ENCODE results near the gene METRNL.

Gene METRNL

DNA sequence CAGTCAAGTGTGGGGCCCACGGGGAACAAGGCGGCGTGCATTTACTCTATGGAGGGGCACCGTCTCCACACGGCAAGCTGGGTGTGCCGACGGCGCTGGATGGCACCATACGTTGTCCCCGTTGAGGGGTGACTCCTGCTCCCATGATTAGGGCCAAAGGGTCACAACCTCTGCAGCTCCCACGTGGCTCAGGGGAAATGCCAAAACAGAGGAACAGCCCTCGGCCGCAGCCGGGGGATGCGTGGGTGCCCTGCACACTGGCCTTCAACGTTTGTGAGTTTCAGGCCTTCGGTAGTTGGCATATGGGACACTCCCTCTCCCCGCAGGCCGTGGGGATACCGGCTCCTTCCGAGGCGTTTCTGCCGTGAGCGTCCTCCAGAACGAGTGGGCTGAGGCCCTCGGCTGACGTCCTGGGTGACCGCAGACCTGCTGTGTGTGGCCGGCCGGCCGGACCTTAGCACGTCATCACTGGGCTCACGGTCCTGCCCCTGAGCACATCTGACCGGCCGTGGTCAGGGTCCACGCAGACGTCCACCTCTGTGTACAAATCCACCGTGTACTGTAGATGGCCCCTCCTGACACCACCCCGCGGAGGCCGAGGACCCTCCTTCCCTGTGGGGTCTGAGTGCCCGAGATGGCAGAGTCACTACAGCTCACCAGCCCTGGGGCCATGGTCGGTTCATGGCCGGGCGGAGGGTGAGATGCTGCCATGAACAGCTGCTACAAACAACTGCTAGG, 4.8 kb upstream of the METRNL start:
- Histone ChIP-seq H3K4me3 (IDR thresholded peaks at IDR 0.05; ENCODE audit: insufficient read depth, low read depth, low read length) (no peak overlapping the region), H3K27ac (no peak overlapping the region), H3K27me3 (ENCODE audit: insufficient read depth, low read depth) (peaks cover 80% of the 10 kb centered on the region), H3K4me1 (ENCODE audit: low read depth, poor library complexity, severe bottlenecking) (no peaks in the 10 kb centered on the region), H4K20me1 (ENCODE audit: insufficient read depth) (no peaks in the 10 kb centered on the region), H3K36me3 (ENCODE audit: insufficient read depth) (no peaks in the 10 kb centered on the region), H3K79me2 (ENCODE audit: insufficient read depth, low read depth) (no peaks in the 10 kb centered on the region), H2AFZ (ENCODE audit: low read depth) (no peak overlapping the region), H3K4me2 (no peak overlapping the region), H3K9ac (no peak overlapping the region)
- TF ChIP-seq, protein P1, sequence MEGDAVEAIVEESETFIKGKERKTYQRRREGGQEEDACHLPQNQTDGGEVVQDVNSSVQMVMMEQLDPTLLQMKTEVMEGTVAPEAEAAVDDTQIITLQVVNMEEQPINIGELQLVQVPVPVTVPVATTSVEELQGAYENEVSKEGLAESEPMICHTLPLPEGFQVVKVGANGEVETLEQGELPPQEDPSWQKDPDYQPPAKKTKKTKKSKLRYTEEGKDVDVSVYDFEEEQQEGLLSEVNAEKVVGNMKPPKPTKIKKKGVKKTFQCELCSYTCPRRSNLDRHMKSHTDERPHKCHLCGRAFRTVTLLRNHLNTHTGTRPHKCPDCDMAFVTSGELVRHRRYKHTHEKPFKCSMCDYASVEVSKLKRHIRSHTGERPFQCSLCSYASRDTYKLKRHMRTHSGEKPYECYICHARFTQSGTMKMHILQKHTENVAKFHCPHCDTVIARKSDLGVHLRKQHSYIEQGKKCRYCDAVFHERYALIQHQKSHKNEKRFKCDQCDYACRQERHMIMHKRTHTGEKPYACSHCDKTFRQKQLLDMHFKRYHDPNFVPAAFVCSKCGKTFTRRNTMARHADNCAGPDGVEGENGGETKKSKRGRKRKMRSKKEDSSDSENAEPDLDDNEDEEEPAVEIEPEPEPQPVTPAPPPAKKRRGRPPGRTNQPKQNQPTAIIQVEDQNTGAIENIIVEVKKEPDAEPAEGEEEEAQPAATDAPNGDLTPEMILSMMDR (conservative IDR thresholded peaks at IDR 0.05; ENCODE audit: low read depth, low read length): no peak

DNA sequence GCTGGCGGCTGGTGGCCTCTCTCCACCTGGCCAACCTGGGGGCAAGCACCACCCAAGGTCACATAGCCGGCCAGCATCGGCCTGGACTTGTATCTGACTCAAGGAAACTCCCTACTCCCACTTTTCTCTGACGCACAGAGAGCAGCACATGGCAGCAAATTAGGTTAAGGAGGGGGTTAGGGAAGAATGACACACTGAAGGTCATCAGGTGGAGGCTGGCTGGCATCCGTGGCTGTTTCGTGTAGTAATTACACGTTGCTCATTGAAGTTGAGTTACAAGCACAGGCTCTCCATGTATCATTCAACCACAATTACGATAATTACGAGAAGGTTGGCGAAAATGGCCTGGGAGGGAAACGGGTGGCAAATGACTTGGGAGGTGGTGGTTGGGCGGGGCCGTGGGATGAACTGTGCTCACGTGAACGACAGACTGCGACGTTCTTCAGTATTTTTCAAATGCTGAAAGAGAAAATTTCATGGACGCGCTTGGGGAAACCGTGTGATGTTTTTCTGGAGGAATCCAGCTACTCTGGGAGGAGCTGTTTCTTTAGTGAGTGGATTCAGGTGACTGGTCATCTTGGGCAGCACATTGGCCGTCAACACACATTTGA, 4.0 kb upstream of the METRNL start:
- Histone ChIP-seq H4K20me1 (ENCODE audit: insufficient read depth) (no peaks in the 10 kb centered on the region), H3K36me3 (ENCODE audit: insufficient read depth) (no peaks in the 10 kb centered on the region), H3K4me2 (no peak overlapping the region), H3K9ac (no peak overlapping the region), H3K27ac (no peak overlapping the region), H3K79me2 (ENCODE audit: insufficient read depth, low read depth) (no peaks in the 10 kb centered on the region), H3K4me1 (ENCODE audit: low read depth, poor library complexity, severe bottlenecking) (no peaks in the 10 kb centered on the region), H2AFZ (ENCODE audit: low read depth) (no peak overlapping the region), H3K4me3 (IDR thresholded peaks at IDR 0.05; ENCODE audit: insufficient read depth, low read depth, low read length) (no peak overlapping the region), H3K27me3 (ENCODE audit: insufficient read depth, low read depth) (peaks cover 75% of the 10 kb centered on the region)
- TF ChIP-seq, protein P1 (conservative IDR thresholded peaks at IDR 0.05; ENCODE audit: low read depth, low read length): no peak

DNA sequence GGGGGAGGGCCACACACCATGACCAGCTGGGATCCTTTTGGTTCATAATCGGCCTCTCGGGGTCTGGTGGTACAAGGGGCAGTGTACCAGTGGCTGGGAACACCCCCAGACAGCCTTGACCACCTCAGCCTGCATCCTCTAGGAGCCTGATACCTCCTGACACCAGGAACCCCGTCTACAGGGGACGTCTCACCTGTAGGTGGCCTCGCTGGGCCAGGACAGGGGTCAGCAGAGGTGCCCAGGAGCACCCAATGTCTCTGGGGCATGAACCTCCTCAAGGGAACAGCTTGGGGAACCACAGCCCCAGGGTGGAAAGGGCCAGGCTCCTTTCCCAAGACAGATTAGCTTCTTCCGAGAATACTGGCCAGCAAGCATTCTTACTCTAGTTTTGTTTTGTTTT, 2.5 kb upstream of the METRNL start:
- H3K4me3 ChIP-seq (IDR thresholded peaks at IDR 0.05; ENCODE audit: insufficient read depth, low read depth, low read length): no peak overlapping the region
- no peak overlapping the region for H2AFZ ChIP-seq (ENCODE audit: low read depth)
- H4K20me1 ChIP-seq (ENCODE audit: insufficient read depth): no peaks in the 10 kb centered on the region
- TF ChIP-seq, protein P1 (conservative IDR thresholded peaks at IDR 0.05; ENCODE audit: low read depth, low read length): no peak
- H3K4me2 ChIP-seq: no peak overlapping the region
- H3K9ac ChIP-seq: no peak overlapping the region
- no peaks in the 10 kb centered on the region for H3K4me1 ChIP-seq (ENCODE audit: low read depth, poor library complexity, severe bottlenecking)
- no peaks in the 10 kb centered on the region for H3K36me3 ChIP-seq (ENCODE audit: insufficient read depth)
- H3K79me2 ChIP-seq (ENCODE audit: insufficient read depth, low read depth): no peaks in the 10 kb centered on the region
- H3K27me3 ChIP-seq (ENCODE audit: insufficient read depth, low read depth): peaks cover 71% of the 10 kb centered on the region
- no peak overlapping the region for H3K27ac ChIP-seq

DNA sequence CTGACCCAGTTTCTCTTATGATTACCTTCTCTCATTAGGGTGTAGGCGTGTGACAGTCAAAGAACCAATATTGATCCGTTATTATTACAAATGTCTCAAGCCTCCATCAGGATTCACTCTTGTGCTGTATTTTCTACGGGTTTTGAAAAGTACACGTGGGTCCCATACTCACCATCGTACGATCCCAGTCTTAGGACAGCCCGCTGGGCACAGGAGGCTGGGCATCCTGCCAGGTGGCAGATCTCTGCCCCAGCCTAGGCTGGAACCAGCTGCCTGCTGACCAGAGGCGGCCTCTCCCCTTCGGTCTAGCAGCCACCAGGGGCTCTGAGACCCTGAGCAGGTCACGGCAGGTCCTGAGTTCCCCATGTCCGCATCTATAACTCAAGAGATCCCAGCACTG, 2.0 kb upstream of the METRNL start:
- no peak overlapping the region for H2AFZ ChIP-seq (ENCODE audit: low read depth)
- no peak overlapping the region for H3K4me2 ChIP-seq
- no peak overlapping the region for H3K9ac ChIP-seq
- H3K27ac ChIP-seq: no peak overlapping the region
- no peak overlapping the region for H3K4me3 ChIP-seq (IDR thresholded peaks at IDR 0.05; ENCODE audit: insufficient read depth, low read depth, low read length)
- H3K27me3 ChIP-seq (ENCODE audit: insufficient read depth, low read depth): peaks cover 72% of the 10 kb centered on the region
- H3K4me1 ChIP-seq (ENCODE audit: low read depth, poor library complexity, severe bottlenecking): no peaks in the 10 kb centered on the region
- H3K36me3 ChIP-seq (ENCODE audit: insufficient read depth): no peaks in the 10 kb centered on the region
- H4K20me1 ChIP-seq (ENCODE audit: insufficient read depth): no peaks in the 10 kb centered on the region
- no peaks in the 10 kb centered on the region for H3K79me2 ChIP-seq (ENCODE audit: insufficient read depth, low read depth)
- TF ChIP-seq, protein P1 (conservative IDR thresholded peaks at IDR 0.05; ENCODE audit: low read depth, low read length): no peak

All from KMS-11 (cell line).